Astrocyte (in vitro differentiated cells and primary cell): ENCODE measurements around the gene CACNB4. TPM values are rescaled to one million over a fixed set of nuclear protein-coding genes. Genes with fewer than 3 reads are reported as not detected.

Source experiments
- DNase-seq: peaks from one replicate; pipeline ENCODE4 v3.0.0-alpha.2; 2010; ENCODE audit warnings: low read depth
- FAIRE-seq: peaks from 2 replicates; lab custom pipeline; 2011; peaks lifted over from hg19 to GRCh38; lab: Jason Lieb, UNC
- H2AFZ ChIP-seq: 2 replicates; pipeline ENCODE4 v1.6.0; 2012; ENCODE audit warnings: low read depth, low read length, inconsistent platforms
- H3K27ac ChIP-seq: 2 replicates; pipeline ENCODE4 v1.5.1; 2011; ENCODE audit warnings: low read depth, low read length, inconsistent platforms
- H3K27me3 ChIP-seq: 2 replicates; pipeline ENCODE4 v1.6.0; 2011; ENCODE audit warnings: low read length, inconsistent platforms; ENCODE audit not compliant: insufficient read depth
- H3K36me3 ChIP-seq: 2 replicates; pipeline ENCODE4 v1.5.1; 2011; ENCODE audit warnings: low read length, inconsistent platforms; ENCODE audit not compliant: insufficient read depth
- H3K4me1 ChIP-seq: 2 replicates; pipeline ENCODE4 v1.5.1; 2011; ENCODE audit warnings: low read length, inconsistent platforms; ENCODE audit not compliant: insufficient read depth
- H3K4me2 ChIP-seq: 2 replicates; pipeline ENCODE4 v1.6.0; 2012; ENCODE audit warnings: low read length, inconsistent platforms
- H3K4me3 ChIP-seq: 2 replicates; pipeline ENCODE4 v1.5.1; 2011; ENCODE audit warnings: low read depth, mild to moderate bottlenecking, low read length, inconsistent platforms; ENCODE audit not compliant: insufficient read depth
- H3K79me2 ChIP-seq: 2 replicates; pipeline ENCODE4 v1.6.0; 2012; ENCODE audit warnings: mild to moderate bottlenecking, low read length, inconsistent platforms; ENCODE audit not compliant: insufficient read depth
- H3K9ac ChIP-seq: 2 replicates; pipeline ENCODE4 v1.6.0; 2012; ENCODE audit warnings: mild to moderate bottlenecking, low read length, inconsistent platforms
- H3K9me3 ChIP-seq: 2 replicates; pipeline ENCODE4 v1.5.1; 2012; ENCODE audit warnings: low read depth, mild to moderate bottlenecking, low read length, inconsistent platforms; ENCODE audit not compliant: insufficient read depth
- H4K20me1 ChIP-seq: 2 replicates; pipeline ENCODE4 v1.6.0; 2012; ENCODE audit warnings: low read length, inconsistent platforms; ENCODE audit not compliant: insufficient read depth
- H3K27ac Mint-ChIP-seq: one replicate; pipeline ENCODE4 v1.8.0; 2021; ENCODE audit warnings: mild to moderate bottlenecking, mixed read lengths; ENCODE audit not compliant: unreplicated experiment
- H3K27me3 Mint-ChIP-seq: one replicate; pipeline ENCODE4 v1.8.0; 2021; ENCODE audit warnings: low read depth, mixed read lengths; ENCODE audit not compliant: unreplicated experiment
- H3K36me3 Mint-ChIP-seq: one replicate; pipeline ENCODE4 v1.8.0; 2021; ENCODE audit warnings: low read depth, mixed read lengths; ENCODE audit not compliant: unreplicated experiment
- H3K4me1 Mint-ChIP-seq: one replicate; pipeline ENCODE4 v1.8.0; 2021; ENCODE audit warnings: low read depth, mixed read lengths; ENCODE audit not compliant: unreplicated experiment
- H3K4me3 Mint-ChIP-seq: one replicate; pipeline ENCODE4 v1.8.0; 2021; ENCODE audit warnings: mild to moderate bottlenecking, moderate library complexity, mixed read lengths; ENCODE audit not compliant: unreplicated experiment
- H3K9me3 Mint-ChIP-seq: one replicate; pipeline ENCODE4 v1.8.0; 2021; ENCODE audit warnings: mild to moderate bottlenecking, mixed read lengths; ENCODE audit not compliant: unreplicated experiment
- EZH2 ChIP-seq: IDR thresholded peaks from 2 replicates; pipeline ENCODE4 v1.6.1; 2012; ENCODE audit warnings: mild to moderate bottlenecking, low read length, inconsistent platforms; ENCODE audit not compliant: insufficient read depth
- total RNA-seq: library from RNA; stranded (reverse); gene quantifications from 2 replicates; pipeline ENCODE4 v1.2.1, GENCODE V29; 2021
- TF ChIP-seq, protein P1 (sequence below): IDR thresholded peaks from 2 replicates; pipeline ENCODE4 v1.5.1; 2011; ENCODE audit warnings: low read depth, mild to moderate bottlenecking, inconsistent platforms, low read length, moderate library complexity; ENCODE audit not compliant: insufficient read depth

The CACNB4 gene
- total RNA-seq, 1 donor from 2014 or later, result 1.8 TPM

DNA sequence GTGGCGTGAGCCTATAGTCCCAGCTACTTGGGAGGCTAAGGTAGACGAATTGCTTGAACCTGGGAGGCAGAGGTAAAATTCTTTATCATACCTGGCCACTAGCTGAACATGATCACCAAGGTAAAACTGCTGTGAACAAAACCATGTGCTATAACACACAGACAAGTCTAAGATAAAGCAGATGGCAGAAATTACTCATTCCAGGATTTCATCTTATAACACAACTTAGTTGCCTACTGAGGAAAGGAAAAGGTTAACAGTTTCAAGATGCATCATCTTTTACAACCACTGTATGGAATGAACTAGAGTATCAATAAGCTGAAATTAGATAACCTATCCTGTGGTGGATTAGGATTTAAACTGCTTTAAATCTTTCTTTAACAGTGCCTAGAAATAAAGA is 278.9 kb downstream of the CACNB4 start:
- H3K36me3 Mint-ChIP-seq, result peaks cover 12% of the 10 kb centered on the region
- FAIRE-seq (no peak), DNase-seq (no peak)
- H3K79me2 ChIP-seq, result peaks cover 96% of the 10 kb centered on the region
- H3K27ac ChIP-seq, result no peak overlapping the region
- H3K4me3 ChIP-seq, result no peak overlapping the region
- no peak overlapping the region for H2AFZ ChIP-seq
- peaks cover 89% of the 10 kb centered on the region for H4K20me1 ChIP-seq
- H3K4me2 ChIP-seq, result no peak overlapping the region
- H3K9ac ChIP-seq, result no peak overlapping the region
- H3K4me1 Mint-ChIP-seq, result peaks cover 29% of the 10 kb centered on the region
- H3K36me3 ChIP-seq, result no peaks in the 10 kb centered on the region
- TF ChIP-seq, protein P1, sequence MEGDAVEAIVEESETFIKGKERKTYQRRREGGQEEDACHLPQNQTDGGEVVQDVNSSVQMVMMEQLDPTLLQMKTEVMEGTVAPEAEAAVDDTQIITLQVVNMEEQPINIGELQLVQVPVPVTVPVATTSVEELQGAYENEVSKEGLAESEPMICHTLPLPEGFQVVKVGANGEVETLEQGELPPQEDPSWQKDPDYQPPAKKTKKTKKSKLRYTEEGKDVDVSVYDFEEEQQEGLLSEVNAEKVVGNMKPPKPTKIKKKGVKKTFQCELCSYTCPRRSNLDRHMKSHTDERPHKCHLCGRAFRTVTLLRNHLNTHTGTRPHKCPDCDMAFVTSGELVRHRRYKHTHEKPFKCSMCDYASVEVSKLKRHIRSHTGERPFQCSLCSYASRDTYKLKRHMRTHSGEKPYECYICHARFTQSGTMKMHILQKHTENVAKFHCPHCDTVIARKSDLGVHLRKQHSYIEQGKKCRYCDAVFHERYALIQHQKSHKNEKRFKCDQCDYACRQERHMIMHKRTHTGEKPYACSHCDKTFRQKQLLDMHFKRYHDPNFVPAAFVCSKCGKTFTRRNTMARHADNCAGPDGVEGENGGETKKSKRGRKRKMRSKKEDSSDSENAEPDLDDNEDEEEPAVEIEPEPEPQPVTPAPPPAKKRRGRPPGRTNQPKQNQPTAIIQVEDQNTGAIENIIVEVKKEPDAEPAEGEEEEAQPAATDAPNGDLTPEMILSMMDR, result no peak
- no peak for TF ChIP-seq EZH2
- peaks cover 3% of the 10 kb centered on the region for H3K4me1 ChIP-seq
- H3K27me3 Mint-ChIP-seq, result no peaks in the 10 kb centered on the region
- H3K27me3 ChIP-seq, result no peaks in the 10 kb centered on the region
- H3K9me3 Mint-ChIP-seq, result no peaks in the 10 kb centered on the region
- no peak overlapping the region for H3K4me3 Mint-ChIP-seq
- H3K27ac Mint-ChIP-seq, result no peak overlapping the region
- H3K9me3 ChIP-seq, result no peaks in the 10 kb centered on the region

DNA sequence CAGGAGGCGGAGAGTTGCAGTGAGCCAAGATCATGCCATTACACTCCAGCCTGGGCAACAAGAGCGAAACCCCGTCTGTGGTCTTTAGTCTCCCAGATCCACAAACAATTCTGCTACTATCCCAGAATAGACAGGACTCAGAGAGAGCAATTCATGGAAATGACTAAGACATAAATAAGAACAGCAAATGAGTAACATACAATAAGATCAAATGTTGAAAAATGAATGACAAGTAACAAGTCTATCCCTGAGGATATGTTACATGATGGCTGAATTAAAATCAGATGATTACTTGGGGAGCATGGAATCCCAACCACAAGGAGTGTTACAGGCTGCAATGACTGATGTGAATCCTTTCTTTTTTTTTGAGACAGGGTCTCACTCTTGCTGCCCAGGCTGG is 280.9 kb downstream of the CACNB4 start:
- Histone ChIP-seq H3K4me3 (no peak overlapping the region), H3K27ac (no peak overlapping the region), H4K20me1 (peaks cover 70% of the 10 kb centered on the region), H3K9ac (no peak overlapping the region), H3K4me2 (no peak overlapping the region), H2AFZ (no peak overlapping the region), H3K9me3 (no peaks in the 10 kb centered on the region), H3K36me3 (no peaks in the 10 kb centered on the region), H3K4me1 (no peaks in the 10 kb centered on the region), H3K79me2 (peaks cover 83% of the 10 kb centered on the region), H3K27me3 (no peaks in the 10 kb centered on the region)
- no peak for TF ChIP-seq EZH2
- TF ChIP-seq, protein P1, result no peak
- H3K9me3 Mint-ChIP-seq, result no peaks in the 10 kb centered on the region
- FAIRE-seq (no peak), DNase-seq (no peak)
- H3K4me1 Mint-ChIP-seq, result peaks cover 13% of the 10 kb centered on the region
- H3K27me3 Mint-ChIP-seq, result no peaks in the 10 kb centered on the region
- H3K36me3 Mint-ChIP-seq, result peaks cover 12% of the 10 kb centered on the region
- no peak overlapping the region for H3K27ac Mint-ChIP-seq
- H3K4me3 Mint-ChIP-seq, result no peak overlapping the region

DNA sequence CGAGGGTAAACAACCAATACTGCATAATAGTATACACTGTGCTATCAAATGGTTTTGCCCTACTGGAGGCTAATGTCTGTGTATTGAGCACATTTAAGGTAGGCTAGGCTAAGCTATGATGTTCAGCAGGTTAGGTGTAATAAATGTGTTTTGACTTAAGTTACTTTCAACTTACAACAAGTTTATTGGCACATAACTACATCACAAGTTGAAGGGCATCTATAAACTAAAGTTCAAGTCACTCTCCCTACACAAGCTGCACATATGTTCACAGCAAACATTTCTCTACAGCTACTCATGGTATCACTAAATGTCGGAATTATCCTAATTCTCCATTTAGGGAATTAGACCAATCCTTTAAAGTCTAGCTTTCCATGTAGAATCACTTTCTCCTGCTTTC is 282.0 kb downstream of the CACNB4 start:
- Histone ChIP-seq H3K79me2 (peaks cover 72% of the 10 kb centered on the region), H3K36me3 (no peaks in the 10 kb centered on the region)
- peak; percentile 29 for FAIRE-seq

More for the DNA sequence above, 282.0 kb downstream of the CACNB4 start:
- no peaks in the 10 kb centered on the region for H3K4me1 ChIP-seq
- no peak overlapping the region for H3K27ac ChIP-seq
- H4K20me1 ChIP-seq, result peaks cover 60% of the 10 kb centered on the region
- Mint-ChIP-seq H3K27me3 (no peaks in the 10 kb centered on the region), H3K4me1 (peaks cover 7% of the 10 kb centered on the region), H3K36me3 (peaks cover 12% of the 10 kb centered on the region), H3K27ac (no peak overlapping the region), H3K9me3 (no peaks in the 10 kb centered on the region), H3K4me3 (no peak overlapping the region)
- H3K4me2 ChIP-seq, result no peak overlapping the region
- H3K9ac ChIP-seq, result no peak overlapping the region
- no peak for DNase-seq
- H3K4me3 ChIP-seq, result no peak overlapping the region
- H3K9me3 ChIP-seq, result no peaks in the 10 kb centered on the region
- TF ChIP-seq, protein P1, result no peak
- no peak for TF ChIP-seq EZH2
- no peak overlapping the region for H2AFZ ChIP-seq
- no peaks in the 10 kb centered on the region for H3K27me3 ChIP-seq
